ENCODE measurements around the gene AMN. TPM values are rescaled to one million over a fixed set of nuclear protein-coding genes. Genes with fewer than 3 reads are reported as not detected.

Gene AMN
- polyA plus RNA-seq, 1 of the 3 experiments (the other 2 are of a cell fraction): 0.03 TPM

GRCh38 chr14:102965282-102965681 is 42.8 kb downstream of the AMN start:
- no peaks in the 10 kb centered on the region for H3K4me1 ChIP-seq (ENCODE audit: control insufficient read depth in 1 of 2, insufficient read depth in 2 of 2, low read depth in 1 of 2, low read length in 1 of 2)
- H3K9ac ChIP-seq: no peak overlapping the region
- DNase-seq: no peak
- H3K79me2 ChIP-seq (ENCODE audit: insufficient read depth): no peaks in the 10 kb centered on the region
- no peak overlapping the region for H2AFZ ChIP-seq (ENCODE audit: low read depth)
- 84% methylated on average over 3 of the region's 3 CpGs for WGBS (ENCODE audit: low lambda C conversion rate)
- H3K4me2 ChIP-seq: no peak overlapping the region
- H3K9me3 ChIP-seq: no peaks in the 10 kb centered on the region
- no peaks in the 10 kb centered on the region for H3K27me3 ChIP-seq (ENCODE audit: insufficient read depth)
- H4K20me1 ChIP-seq (ENCODE audit: insufficient read depth): no peaks in the 10 kb centered on the region
- H3K9me2 ChIP-seq: no peaks in the 10 kb centered on the region
- TF ChIP-seq MEF2A (IDR thresholded peaks at IDR 0.05; ENCODE audit: borderline replicate concordance, low read depth): no peak
- TF ChIP-seq NFIC (IDR thresholded peaks at IDR 0.05; ENCODE audit: borderline replicate concordance): no peak
- TF ChIP-seq FOXM1 (IDR thresholded peaks at IDR 0.05; ENCODE audit: low read depth): no peak
- no peak for TF ChIP-seq NRF1 (IDR thresholded peaks at IDR 0.05; ENCODE audit: low read depth, low read length)
- TF ChIP-seq EP300 (IDR thresholded peaks at IDR 0.05; ENCODE audit: borderline replicate concordance in 1 of 2, low read depth in 1 of 2, low read length in 1 of 2): no peak
- no peak for TF ChIP-seq RAD21 (IDR thresholded peaks at IDR 0.05; ENCODE audit: low read length)
- TF ChIP-seq, protein P1, sequence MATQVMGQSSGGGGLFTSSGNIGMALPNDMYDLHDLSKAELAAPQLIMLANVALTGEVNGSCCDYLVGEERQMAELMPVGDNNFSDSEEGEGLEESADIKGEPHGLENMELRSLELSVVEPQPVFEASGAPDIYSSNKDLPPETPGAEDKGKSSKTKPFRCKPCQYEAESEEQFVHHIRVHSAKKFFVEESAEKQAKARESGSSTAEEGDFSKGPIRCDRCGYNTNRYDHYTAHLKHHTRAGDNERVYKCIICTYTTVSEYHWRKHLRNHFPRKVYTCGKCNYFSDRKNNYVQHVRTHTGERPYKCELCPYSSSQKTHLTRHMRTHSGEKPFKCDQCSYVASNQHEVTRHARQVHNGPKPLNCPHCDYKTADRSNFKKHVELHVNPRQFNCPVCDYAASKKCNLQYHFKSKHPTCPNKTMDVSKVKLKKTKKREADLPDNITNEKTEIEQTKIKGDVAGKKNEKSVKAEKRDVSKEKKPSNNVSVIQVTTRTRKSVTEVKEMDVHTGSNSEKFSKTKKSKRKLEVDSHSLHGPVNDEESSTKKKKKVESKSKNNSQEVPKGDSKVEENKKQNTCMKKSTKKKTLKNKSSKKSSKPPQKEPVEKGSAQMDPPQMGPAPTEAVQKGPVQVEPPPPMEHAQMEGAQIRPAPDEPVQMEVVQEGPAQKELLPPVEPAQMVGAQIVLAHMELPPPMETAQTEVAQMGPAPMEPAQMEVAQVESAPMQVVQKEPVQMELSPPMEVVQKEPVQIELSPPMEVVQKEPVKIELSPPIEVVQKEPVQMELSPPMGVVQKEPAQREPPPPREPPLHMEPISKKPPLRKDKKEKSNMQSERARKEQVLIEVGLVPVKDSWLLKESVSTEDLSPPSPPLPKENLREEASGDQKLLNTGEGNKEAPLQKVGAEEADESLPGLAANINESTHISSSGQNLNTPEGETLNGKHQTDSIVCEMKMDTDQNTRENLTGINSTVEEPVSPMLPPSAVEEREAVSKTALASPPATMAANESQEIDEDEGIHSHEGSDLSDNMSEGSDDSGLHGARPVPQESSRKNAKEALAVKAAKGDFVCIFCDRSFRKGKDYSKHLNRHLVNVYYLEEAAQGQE (IDR thresholded peaks at IDR 0.05; ENCODE audit: low read depth, low read length): no peak
- no peak for TF ChIP-seq SMC3 (IDR thresholded peaks at IDR 0.05; ENCODE audit: low read depth, low read length)
- TF ChIP-seq, protein P2, sequence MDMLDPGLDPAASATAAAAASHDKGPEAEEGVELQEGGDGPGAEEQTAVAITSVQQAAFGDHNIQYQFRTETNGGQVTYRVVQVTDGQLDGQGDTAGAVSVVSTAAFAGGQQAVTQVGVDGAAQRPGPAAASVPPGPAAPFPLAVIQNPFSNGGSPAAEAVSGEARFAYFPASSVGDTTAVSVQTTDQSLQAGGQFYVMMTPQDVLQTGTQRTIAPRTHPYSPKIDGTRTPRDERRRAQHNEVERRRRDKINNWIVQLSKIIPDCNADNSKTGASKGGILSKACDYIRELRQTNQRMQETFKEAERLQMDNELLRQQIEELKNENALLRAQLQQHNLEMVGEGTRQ (IDR thresholded peaks at IDR 0.05; ENCODE audit: borderline replicate concordance, low read depth, low read length): no peak
- no peak for TF ChIP-seq RCOR1 (IDR thresholded peaks at IDR 0.05; ENCODE audit: low read length)
- no peak for TF ChIP-seq YY1 (IDR thresholded peaks at IDR 0.05; ENCODE audit: low read depth)
- peaks cover 9% of the 10 kb centered on the region for H3F3A ChIP-seq (replicated peaks; ENCODE audit: insufficient read depth)
- H3K36me3 ChIP-seq (replicated peaks in 1 of 2; ENCODE audit: control insufficient read depth in 1 of 2, insufficient read depth in 2 of 2, low read length in 1 of 2): peaks cover 72 to 79% of the 10 kb centered on the region in 2 experiments
- ChIA-PET CTCF (interaction anchor here (0.9 kb wide), 1 partner anchor 147 kb away, joined by 3 read pairs; no protein-coding TSS in a partner anchor), POLR2A (no interaction called here)
- no peak overlapping the region for H3K27ac ChIP-seq (ENCODE audit: low read depth in 2 of 2, low read length in 1 of 2)
- no peak overlapping the region for H3K4me3 ChIP-seq (ENCODE audit: low read depth in 2 of 2, low read length in 1 of 2)

GRCh38 chr14:102965971-102966655 is 43.6 kb downstream of the AMN start:
- H3K79me2 ChIP-seq (ENCODE audit: insufficient read depth): peaks cover 5% of the 10 kb centered on the region; the same call in 1 of the 2 replicates
- H3K27ac ChIP-seq (ENCODE audit: low read depth in 2 of 2, low read length in 1 of 2): no peak overlapping the region
- no peaks in the 10 kb centered on the region for H3K9me3 ChIP-seq
- TF ChIP-seq GABPA (IDR thresholded peaks at IDR 0.05; ENCODE audit: low read depth) (no peak), NFIC (IDR thresholded peaks at IDR 0.05; ENCODE audit: borderline replicate concordance) (no peak)
- TF ChIP-seq, protein P2 (IDR thresholded peaks at IDR 0.05; ENCODE audit: borderline replicate concordance, low read depth, low read length): no peak
- TF ChIP-seq, protein P3, sequence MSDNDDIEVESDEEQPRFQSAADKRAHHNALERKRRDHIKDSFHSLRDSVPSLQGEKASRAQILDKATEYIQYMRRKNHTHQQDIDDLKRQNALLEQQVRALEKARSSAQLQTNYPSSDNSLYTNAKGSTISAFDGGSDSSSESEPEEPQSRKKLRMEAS (IDR thresholded peaks at IDR 0.05; ENCODE audit: low read depth): no peak
- H3K36me3 ChIP-seq (replicated peaks in 1 of 2; ENCODE audit: control insufficient read depth in 1 of 2, insufficient read depth in 2 of 2, low read length in 1 of 2): peaks cover 79 to 81% of the 10 kb centered on the region in 2 experiments
- H2AFZ ChIP-seq (ENCODE audit: low read depth): no peak overlapping the region
- no peaks in the 10 kb centered on the region for H4K20me1 ChIP-seq (ENCODE audit: insufficient read depth)
- 95% methylated on average over 20 of the region's 20 CpGs for WGBS (ENCODE audit: low lambda C conversion rate)
- no peak overlapping the region for H3K9ac ChIP-seq
- ChIA-PET CTCF (interaction anchor here (0.9 kb wide), 1 partner anchor 148 kb away, joined by 3 read pairs; no protein-coding TSS in a partner anchor), POLR2A (no interaction called here)
- no peak overlapping the region for H3K4me3 ChIP-seq (ENCODE audit: low read depth in 2 of 2, low read length in 1 of 2)
- no peaks in the 10 kb centered on the region for H3K9me2 ChIP-seq
- no peak for DNase-seq
- peaks cover 9% of the 10 kb centered on the region for H3F3A ChIP-seq (replicated peaks; ENCODE audit: insufficient read depth)
- no peaks in the 10 kb centered on the region for H3K4me1 ChIP-seq (ENCODE audit: control insufficient read depth in 1 of 2, insufficient read depth in 2 of 2, low read depth in 1 of 2, low read length in 1 of 2)
- H3K27me3 ChIP-seq (ENCODE audit: insufficient read depth): no peaks in the 10 kb centered on the region
- H3K4me2 ChIP-seq: no peak overlapping the region
